Metanephros (tissue), 2 donors: ENCODE data around the gene ST8SIA5. TPM values are rescaled to one million over a fixed set of nuclear protein-coding genes. Genes with fewer than 3 reads are reported as not detected.

ENCODE experiments used
- small RNA-seq: library from RNA; depleted of rRNA; stranded (forward); fragments of <200 nt; gene quantifications from one replicate; pipeline ENCODE3, GENCODE V24; 2014; ENCODE audit warnings: low replicate concordance
- total RNA-seq: library from RNA; depleted of rRNA; stranded (reverse); fragments of >200 nt; gene quantifications from one replicate; pipeline ENCODE4 v1.2.3, GENCODE V29; 2014

ST8SIA5 gene, protein sequence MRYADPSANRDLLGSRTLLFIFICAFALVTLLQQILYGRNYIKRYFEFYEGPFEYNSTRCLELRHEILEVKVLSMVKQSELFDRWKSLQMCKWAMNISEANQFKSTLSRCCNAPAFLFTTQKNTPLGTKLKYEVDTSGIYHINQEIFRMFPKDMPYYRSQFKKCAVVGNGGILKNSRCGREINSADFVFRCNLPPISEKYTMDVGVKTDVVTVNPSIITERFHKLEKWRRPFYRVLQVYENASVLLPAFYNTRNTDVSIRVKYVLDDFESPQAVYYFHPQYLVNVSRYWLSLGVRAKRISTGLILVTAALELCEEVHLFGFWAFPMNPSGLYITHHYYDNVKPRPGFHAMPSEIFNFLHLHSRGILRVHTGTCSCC
- 0.88 TPM for total RNA-seq

DNA sequence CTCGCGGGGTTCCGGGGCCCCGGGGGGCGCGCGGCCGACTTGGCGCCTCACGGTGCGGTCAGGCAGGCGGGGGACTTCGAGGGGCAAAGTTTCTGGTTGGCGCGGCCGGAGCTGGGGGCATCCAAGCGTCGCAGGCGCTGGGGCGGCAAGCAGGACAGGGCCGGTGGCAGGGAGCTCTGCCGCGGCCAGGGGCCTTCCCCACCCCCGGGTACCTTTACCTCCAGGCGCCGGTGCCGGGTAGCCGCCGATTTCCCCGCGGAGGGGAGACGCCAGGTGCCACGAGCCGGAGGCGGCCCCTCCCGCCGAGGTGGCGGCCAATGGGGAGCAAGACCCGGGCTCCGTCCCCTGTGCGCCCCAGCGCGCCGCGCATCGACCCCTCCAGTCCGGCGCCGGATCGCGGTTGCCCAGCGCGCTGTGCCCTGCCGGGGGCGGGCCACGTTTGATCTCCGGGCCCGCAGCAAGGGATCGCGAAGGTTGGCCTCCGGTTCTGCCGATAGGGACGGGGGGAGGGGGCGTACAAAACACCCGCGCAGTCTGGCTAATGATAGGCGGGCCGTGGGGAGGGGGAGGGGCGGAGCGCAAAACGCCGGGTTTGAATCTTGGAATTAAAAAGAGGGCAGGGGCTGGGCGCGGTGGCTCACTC is at the start of gene ST8SIA5:
Gene ST8SIA5 (minus strand): TSS at position 495 of the 643 bp plus-strand sequence. CDS start 545 bp downstream, outside the sequence.

DNA sequence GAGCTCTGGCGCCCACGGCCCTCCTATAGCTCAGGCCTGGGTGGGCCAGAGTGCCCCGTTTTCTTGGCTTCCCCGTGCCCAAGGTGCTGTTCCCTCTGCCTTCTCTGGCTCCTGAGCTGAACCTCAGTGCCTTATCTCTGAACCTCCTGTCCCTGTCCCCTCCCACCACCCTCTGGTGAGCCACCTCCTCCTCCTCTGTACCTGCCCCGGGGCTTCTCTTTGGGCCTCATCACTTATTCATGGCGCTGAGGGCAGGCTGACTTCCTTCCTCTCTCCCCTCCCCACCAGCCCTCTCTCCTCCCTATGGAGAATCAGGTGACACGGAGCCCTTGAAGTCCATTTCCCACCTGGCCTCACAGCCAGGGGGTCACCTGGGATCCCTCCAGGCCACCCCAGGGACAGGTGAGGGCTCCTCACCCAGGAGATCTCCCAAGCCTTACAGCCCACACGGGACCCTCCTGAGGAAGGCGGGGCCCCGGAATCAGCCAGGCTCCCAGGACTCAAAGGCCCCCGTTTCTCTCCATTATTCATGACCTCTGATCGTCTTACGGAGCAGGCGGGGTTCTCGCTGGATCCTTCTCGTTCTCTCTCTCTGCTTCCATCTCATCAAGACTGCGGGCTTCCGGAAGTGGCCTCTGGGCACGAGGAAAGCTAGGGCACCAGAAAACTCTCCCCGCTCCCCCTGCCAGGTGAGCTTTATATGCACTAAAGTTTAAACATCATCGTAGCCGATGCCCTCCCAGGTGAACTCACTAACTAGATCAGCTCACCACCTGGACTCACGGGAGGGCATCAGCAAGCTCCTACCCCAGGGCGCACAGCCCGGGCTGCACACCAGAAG is 99.5 kb downstream of the ST8SIA5 start, which contains the start of gene LOXHD1:
Gene LOXHD1 (minus strand): TSS at position 106 of the 841 bp plus-strand sequence. CDS start 187 bp downstream, outside the sequence.

Small RNA genes lying within 50 kb of the gene (small RNA-seq; reads per million reads assigned to genes)
- not detected for gene AC090311.1

Other genes starting within 250 kb of the ST8SIA5 start
- 2.2 TPM for gene LOXHD1, start 99.8 kb downstream of the ST8SIA5 start, total RNA-seq
- 37.4 TPM for gene PIAS2, start 160.5 kb upstream of the ST8SIA5 start, total RNA-seq
- gene KATNAL2, start 160.5 kb upstream of the ST8SIA5 start, total RNA-seq = 8.3 TPM